Suprapubic skin (tissue), 4 donors: Measurements from ENCODE around the gene LDLRAD4. TPM values are rescaled to one million over a fixed set of nuclear protein-coding genes. Genes with fewer than 3 reads are reported as not detected.

Experiments
- DNase-seq, 2 donors: peaks; one replicate each; pipeline ENCODE4 v3.0.0-alpha.2; 2019; ENCODE audit warnings: low spot score in 2 of 2
- H3K27ac ChIP-seq: fragments of 200-600 bp; sonication (generic); one replicate; pipeline ENCODE4 v1.5.1; 2019
- H3K27me3 ChIP-seq: fragments of 200-600 bp; sonication (generic); one replicate; pipeline ENCODE4 v1.5.1; 2019
- H3K36me3 ChIP-seq: fragments of 200-600 bp; sonication (generic); one replicate; pipeline ENCODE4 v1.5.1; 2019
- H3K4me1 ChIP-seq: fragments of 200-600 bp; sonication (generic); one replicate; pipeline ENCODE4 v1.5.1; 2019
- H3K4me3 ChIP-seq: fragments of 200-600 bp; sonication (generic); one replicate; pipeline ENCODE4 v1.5.1; 2019; ENCODE audit warnings: mild to moderate bottlenecking
- H3K9me3 ChIP-seq: fragments of 200-600 bp; sonication (generic); one replicate; pipeline ENCODE4 v1.5.1; 2019
- EP300 ChIP-seq: sonication (generic); formaldehyde crosslinking; IDR thresholded peaks from one replicate; pipeline ENCODE4 v1.6.1; 2017; ENCODE audit warnings: antibody characterized with exemption
- POLR2A ChIP-seq, 2 donors: fragments of 450-650 bp; IDR thresholded peaks; one replicate each; pipeline ENCODE4 v1.6.1; 2017; ENCODE audit warnings: antibody characterized with exemption in 2 of 2, mild to moderate bottlenecking in 2 of 2, moderate library complexity in 2 of 2
- POLR2AphosphoS5 ChIP-seq, 3 donors: sonication (generic); formaldehyde crosslinking; IDR thresholded peaks; one replicate each; pipeline ENCODE4 v1.6.1; 2017; ENCODE audit warnings: antibody characterized with exemption in 3 of 3
- WGBS: methylation state at CpG from one replicate; pipeline ENCODE4 v1.1.5; 2018; 5-methylcytosine and 5-hydroxymethylcytosine counted together
- total RNA-seq, 4 donors: library from RNA; depleted of rRNA; stranded (reverse); fragments of >200 nt; gene quantifications; one replicate each; pipeline ENCODE4 v1.1.0, GENCODE V29; 2016
- TF ChIP-seq, protein P1 (sequence below), 2 donors: fragments of 200-600 bp in 1 of 2; fragments of 450-650 bp in 1 of 2; sonication (generic) in 1 of 2; IDR thresholded peaks; one replicate each; pipeline ENCODE4 v1.5.1; 2016 to 2019; ENCODE audit warnings: antibody characterized with exemption in 2 of 2, mild to moderate bottlenecking in 1 of 2, moderate library complexity in 1 of 2

LDLRAD4 gene
- total RNA-seq, 4 donors from 2014 or later = 10.1 to 31.6 (median 15.1) TPM

DNA sequence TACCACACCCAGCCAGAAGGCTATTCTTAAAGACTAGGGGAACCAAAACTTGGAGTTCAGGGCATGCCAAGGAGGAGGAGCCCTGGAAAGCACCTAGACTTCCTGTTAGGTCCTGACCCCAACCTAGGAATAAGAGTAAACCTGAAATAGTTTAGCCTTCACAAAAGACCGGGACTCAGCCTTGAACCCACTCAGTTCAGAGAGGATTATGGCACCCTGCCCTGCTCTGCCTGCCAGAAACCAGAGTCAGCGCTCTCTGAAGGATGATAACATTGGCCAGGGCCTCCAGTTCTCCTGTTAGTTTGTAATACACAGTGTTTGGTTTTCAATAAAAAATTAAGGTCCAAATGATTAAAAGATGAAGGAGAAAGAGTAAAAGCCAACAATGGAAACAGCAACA lies 96.4 kb downstream of the LDLRAD4 start:
- TF ChIP-seq POLR2AphosphoS5 (IDR thresholded peaks at IDR 0.05) = no peak
- no peak for TF ChIP-seq EP300
- TF ChIP-seq, protein P1, sequence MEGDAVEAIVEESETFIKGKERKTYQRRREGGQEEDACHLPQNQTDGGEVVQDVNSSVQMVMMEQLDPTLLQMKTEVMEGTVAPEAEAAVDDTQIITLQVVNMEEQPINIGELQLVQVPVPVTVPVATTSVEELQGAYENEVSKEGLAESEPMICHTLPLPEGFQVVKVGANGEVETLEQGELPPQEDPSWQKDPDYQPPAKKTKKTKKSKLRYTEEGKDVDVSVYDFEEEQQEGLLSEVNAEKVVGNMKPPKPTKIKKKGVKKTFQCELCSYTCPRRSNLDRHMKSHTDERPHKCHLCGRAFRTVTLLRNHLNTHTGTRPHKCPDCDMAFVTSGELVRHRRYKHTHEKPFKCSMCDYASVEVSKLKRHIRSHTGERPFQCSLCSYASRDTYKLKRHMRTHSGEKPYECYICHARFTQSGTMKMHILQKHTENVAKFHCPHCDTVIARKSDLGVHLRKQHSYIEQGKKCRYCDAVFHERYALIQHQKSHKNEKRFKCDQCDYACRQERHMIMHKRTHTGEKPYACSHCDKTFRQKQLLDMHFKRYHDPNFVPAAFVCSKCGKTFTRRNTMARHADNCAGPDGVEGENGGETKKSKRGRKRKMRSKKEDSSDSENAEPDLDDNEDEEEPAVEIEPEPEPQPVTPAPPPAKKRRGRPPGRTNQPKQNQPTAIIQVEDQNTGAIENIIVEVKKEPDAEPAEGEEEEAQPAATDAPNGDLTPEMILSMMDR (IDR thresholded peaks at IDR 0.05) = no peak
- no peak for TF ChIP-seq POLR2A (IDR thresholded peaks at IDR 0.05)
- WGBS = 82% methylated on average over 2 of the region's 2 CpGs
- Histone ChIP-seq H3K36me3 (peaks cover 3% of the 10 kb centered on the region), H3K27ac (no peak overlapping the region), H3K4me1 (peaks cover 2% of the 10 kb centered on the region), H3K27me3 (no peaks in the 10 kb centered on the region), H3K4me3 (no peak overlapping the region), H3K9me3 (peaks cover 8% of the 10 kb centered on the region)
- no peak for DNase-seq

DNA sequence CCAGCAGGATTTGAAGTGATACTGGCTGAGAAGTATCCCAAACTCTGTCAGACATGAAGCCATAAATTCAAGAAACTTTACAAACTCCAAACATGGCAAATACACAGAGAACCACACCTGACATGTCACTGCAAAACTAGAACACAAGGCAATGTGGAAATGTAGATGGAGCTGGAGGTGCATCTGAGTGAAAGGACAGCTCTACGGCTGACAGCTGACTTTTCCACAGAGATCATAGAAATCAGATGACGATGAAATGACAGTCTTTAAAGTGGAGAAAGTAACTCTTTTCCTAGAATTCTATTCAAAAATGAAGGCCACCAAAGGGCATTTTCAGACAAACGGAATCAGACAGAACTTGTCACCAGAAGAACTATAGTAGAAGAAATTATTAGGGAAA lies 97.5 kb downstream of the LDLRAD4 start:
- H3K36me3 ChIP-seq = peaks cover 3% of the 10 kb centered on the region
- H3K27me3 ChIP-seq = no peaks in the 10 kb centered on the region
- no peak overlapping the region for H3K4me3 ChIP-seq
- TF ChIP-seq POLR2A (IDR thresholded peaks at IDR 0.05) = no peak
- TF ChIP-seq, protein P1 (IDR thresholded peaks at IDR 0.05) = no peak
- TF ChIP-seq EP300 = no peak
- TF ChIP-seq POLR2AphosphoS5 (IDR thresholded peaks at IDR 0.05) = no peak
- peaks cover 8% of the 10 kb centered on the region for H3K9me3 ChIP-seq
- H3K27ac ChIP-seq = no peak overlapping the region
- peaks cover 2% of the 10 kb centered on the region for H3K4me1 ChIP-seq
- WGBS = 97% methylated on average over 3 of the region's 3 CpGs
- no peak for DNase-seq

DNA sequence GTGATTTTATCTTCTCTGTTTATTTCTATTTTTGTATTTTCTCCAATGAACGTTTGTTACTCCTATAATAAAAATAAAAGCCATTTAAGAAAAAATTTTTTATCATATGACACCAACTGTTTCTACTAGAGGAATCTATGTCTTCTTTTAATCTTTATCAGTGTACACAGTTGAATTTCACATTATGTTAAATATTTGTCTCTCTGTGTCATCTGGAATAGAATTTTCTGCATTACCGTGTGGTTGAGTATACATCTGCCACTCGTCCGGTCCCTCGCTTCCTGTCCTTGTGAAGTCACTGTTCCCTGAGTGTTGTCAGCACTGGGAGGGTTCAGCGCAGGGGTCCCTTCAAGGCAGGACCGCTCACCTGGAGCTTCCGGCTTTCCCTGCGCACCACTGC lies 99.2 kb downstream of the LDLRAD4 start:
- Histone ChIP-seq H3K27me3 (no peaks in the 10 kb centered on the region), H3K4me1 (peaks cover 2% of the 10 kb centered on the region), H3K36me3 (no peaks in the 10 kb centered on the region), H3K4me3 (no peak overlapping the region), H3K27ac (no peak overlapping the region), H3K9me3 (peaks cover 8% of the 10 kb centered on the region)
- no peak for DNase-seq
- no peak for TF ChIP-seq POLR2AphosphoS5 (IDR thresholded peaks at IDR 0.05)
- TF ChIP-seq, protein P1 (IDR thresholded peaks at IDR 0.05) = no peak
- TF ChIP-seq POLR2A (IDR thresholded peaks at IDR 0.05) = no peak
- no peak for TF ChIP-seq EP300
- WGBS = 90% methylated on average over 9 of the region's 9 CpGs

DNA sequence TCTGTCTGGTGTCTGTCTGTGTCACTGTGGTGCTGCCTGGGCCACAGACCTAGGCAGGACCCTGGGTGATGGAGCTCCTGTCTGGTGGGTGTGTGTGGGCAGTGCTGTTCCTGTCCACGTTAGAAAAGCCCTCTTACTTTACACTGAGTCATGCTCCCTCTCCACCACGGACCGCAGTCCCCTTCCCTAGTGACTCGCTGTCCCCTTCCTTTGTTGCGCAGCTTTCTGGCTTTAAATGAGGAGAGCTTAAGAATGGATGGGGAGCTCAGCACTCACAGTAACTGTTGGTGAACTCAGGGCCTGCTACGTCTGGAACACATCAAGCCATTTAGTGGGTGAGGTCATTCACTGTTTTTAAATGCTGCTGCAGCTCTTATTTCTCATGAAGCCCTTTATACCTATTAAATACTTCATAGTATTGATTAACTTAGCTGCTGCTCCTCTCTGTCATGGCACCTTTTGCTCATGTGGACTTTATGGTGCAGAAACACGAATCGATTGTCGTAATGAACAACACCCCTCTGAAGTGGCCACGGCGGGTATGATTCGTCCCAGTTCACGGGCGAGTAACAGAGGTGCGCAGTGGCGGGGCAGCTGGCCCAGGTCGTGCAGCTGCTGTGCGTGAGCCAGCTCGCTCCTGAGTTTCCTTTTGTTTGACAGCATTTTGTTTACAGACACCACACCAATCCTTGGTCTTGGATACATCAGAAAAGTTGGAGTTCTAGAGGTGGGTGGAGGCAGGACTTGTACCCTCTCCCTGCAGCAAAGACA lies 100.4 kb downstream of the LDLRAD4 start:
- peak overlapping the region; percentile 11 for H3K27ac ChIP-seq
- DNase-seq = no peak
- no peaks in the 10 kb centered on the region for H3K36me3 ChIP-seq
- TF ChIP-seq, protein P1 (IDR thresholded peaks at IDR 0.05) = no peak
- TF ChIP-seq EP300 = no peak
- TF ChIP-seq POLR2AphosphoS5 (IDR thresholded peaks at IDR 0.05) = no peak
- no peak for TF ChIP-seq POLR2A (IDR thresholded peaks at IDR 0.05)
- peaks cover 2% of the 10 kb centered on the region for H3K4me1 ChIP-seq
- H3K4me3 ChIP-seq = no peak overlapping the region
- peaks cover 8% of the 10 kb centered on the region for H3K9me3 ChIP-seq
- H3K27me3 ChIP-seq = no peaks in the 10 kb centered on the region
- 82% methylated on average over 19 of the region's 19 CpGs for WGBS

DNA sequence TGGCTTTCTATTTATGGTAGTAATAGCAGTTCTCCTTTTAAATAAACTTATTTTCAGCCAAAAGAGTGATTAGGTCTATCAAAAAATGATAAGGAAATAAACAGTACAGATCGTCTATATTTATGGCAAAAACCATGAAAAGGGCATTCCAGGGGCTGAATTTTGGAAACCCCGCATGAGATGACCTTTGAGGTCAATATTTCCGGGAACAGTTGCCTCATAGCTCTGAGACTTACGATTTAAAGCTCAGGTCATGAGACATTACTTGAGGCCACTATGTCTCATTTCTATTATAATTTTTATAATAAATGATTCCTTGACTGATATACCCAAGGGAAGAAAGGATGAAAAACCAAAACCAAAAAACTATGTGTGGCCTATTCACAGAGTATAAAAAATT lies 101.1 kb downstream of the LDLRAD4 start:
- H3K27me3 ChIP-seq = no peaks in the 10 kb centered on the region
- no peak for DNase-seq
- 60% methylated on average over 4 of the region's 4 CpGs for WGBS
- peaks cover 8% of the 10 kb centered on the region for H3K9me3 ChIP-seq
- H3K4me1 ChIP-seq = peaks cover 2% of the 10 kb centered on the region
- TF ChIP-seq EP300 (no peak), POLR2A (IDR thresholded peaks at IDR 0.05) (no peak)
- no peak overlapping the region for H3K27ac ChIP-seq
- no peak overlapping the region for H3K4me3 ChIP-seq
- H3K36me3 ChIP-seq = no peaks in the 10 kb centered on the region
